GM19351 (cell line): ENCODE measurements around the gene DNAH14.

ENCODE experiments used
- ATAC-seq: cut with Tn5 transposase; IDR thresholded peaks from one replicate; pipeline ENCODE4 v1.9.1; 2021; ENCODE audit warnings: mild to moderate bottlenecking, moderate library complexity; ENCODE audit not compliant: unreplicated experiment

The DNAH14 gene

DNA sequence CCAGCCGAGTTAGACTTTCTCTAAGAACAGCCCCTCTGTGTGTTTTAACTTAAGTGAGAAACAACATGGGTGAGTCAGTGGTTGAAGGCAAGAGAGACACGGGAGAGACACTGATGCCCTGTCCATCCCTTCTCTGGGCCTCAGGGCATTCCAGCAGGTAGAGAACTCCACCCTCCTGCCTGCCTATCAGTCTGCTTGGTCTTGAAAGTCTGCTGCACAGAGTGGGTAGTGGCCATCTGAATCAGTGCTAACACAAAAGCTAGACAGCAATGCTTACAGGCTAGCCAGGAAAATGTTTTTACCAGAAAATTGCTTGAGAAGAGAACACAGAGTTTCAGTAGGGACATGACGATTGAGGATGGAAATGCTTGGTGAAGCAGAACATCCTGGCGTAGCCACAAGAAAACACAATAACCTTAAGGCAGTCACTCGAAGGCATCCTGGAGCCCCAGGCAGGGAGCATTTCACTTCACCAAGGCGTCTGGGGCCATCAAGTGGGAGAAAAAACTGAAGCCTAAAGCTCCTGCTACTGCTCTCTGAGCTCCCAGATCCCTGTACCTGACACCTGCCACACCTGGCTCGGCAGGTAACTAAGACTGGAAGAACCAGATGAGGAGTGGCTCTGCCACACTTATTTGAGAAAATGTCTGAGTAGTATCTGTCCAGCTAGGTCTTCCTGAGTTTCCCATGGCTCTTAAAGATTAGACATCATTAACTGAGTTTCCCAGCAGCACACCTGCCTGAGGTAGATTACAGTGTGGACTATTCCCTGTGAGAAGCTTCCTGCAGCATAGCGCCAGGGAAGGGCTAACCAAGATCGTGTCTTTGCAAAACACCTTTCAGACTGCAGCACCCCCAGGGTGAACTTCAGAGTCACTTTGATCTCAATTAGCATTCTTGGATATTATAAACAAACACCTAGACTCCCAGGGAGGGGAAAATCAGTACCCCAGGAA is 516.4 kb downstream of the DNAH14 start:
- ATAC-seq, result no peak

DNA sequence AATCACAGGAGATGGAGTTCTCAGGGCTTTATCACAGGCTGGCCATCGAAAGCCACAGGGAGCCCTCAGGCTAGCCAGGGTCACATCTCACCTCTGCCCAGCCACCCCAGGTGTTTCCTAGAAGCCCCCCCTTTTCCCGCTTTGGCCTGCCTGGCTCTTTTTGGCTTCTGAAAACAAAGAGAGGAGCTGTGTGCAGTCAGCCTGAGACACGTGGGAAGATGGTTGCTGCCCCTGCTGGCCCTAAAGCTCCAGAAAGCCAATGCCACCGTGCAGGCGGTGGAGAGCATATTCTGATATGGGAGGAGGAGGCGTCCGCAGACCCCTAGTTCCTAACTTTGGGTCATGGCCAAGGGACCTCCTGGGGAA is 517.1 kb downstream of the DNAH14 start:
- no peak for ATAC-seq

DNA sequence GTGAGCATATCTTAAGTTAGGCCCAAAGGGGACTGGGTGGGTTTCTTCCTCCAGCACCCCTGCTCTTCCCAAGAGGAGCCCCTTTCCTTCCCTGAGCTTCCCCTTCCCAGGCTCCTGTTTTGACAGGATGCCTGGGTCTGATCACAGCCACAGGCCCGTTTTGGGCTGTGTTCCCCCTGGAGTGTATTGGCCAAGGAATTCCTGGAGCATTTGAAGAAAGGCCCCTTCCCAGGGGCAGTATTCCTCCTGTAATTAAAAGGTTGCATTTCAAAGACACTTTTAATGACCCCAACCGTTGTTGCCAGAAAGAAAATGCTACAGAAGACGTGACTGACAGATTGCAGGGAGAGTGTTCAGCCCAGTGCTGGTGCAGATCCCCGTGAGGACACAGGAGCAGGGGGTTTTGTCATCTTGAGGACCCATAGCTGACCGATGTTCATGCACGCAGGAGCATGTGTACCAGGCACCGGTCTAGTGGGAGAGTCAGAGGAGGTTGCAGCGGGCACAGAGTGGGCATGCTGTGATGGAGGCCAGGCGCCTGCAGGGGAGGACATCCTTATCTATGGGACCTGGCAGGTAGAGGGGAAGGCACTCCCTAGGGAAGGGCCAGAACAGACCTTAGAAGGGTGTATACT is 517.6 kb downstream of the DNAH14 start:
- ATAC-seq, result no peak

DNA sequence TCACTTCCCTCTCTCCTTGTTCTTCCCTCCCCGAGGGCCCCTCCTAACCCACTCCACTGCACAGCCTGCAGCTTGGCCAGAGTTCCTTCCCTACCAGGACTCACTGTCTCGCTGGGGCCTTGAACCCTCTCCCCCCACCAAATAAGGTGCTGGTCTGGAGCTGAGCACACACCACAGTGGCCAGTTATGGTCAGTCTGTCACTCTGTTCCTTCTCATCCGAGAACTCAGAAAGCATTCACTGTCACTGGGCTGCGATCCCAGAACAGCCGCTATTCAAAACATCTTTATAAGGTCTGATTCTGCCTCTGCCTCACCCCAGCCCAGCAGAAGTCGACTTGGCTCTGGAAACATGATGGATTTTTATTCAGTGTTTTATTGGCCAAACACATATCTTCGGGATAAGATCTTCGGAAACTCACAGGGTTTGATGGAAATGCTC is 518.2 kb downstream of the DNAH14 start:
- ATAC-seq, result no peak

DNA sequence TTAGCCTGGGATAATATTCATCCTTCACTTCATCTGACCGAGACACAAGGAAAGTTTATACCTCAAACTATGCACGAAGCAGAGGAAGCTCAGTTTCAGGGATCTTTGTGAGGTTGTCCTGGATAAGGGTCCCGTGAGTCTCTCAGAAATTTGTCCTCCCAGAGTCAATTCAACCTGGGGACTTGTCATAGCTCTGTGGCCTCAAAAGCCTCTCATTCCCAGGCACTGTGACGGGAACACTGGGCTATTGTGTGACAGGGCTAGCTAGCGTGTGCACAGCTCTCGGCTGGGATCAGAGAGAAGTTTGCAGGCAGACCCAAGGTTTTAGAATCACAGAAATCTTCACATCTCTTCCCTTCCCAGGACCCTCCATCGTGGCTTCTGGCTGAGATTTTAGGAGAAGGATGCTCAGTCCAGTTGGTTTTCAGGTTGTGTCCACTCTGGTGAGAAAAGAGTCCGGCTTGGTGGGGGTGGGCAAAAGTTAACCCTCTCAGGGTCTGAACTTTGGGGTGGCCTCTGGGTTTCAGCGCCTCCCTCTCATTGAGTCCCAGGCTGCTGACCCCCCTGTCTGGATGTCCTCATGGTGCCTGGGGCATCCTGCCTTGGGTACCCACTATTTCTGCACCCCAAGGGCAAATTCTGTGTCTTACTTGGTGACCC is 518.8 kb downstream of the DNAH14 start:
- ATAC-seq, result no peak
